PC-3 (cell line): ENCODE results near the gene CORO1C. TPM values are rescaled to one million over a fixed set of nuclear protein-coding genes. Genes with fewer than 3 reads are reported as not detected.

Experiments used
- ATAC-seq: fragments of 200-7000 bp; cut with Tn5 transposase; 2 replicates; pipeline ENCODE4 v1.9.1; 2020; ENCODE audit warnings: mild to moderate bottlenecking, moderate library complexity
- BruUV-seq: library from RNA; stranded (reverse); fragments of 400-500 nt; replicated peaks from 2 replicates; lab custom pipeline; 2021; lab: Mats Ljungman, UMichigan
- CTCF ChIA-PET: fragments of 300-600 bp; sonication (Branson Sonifier 250); formaldehyde crosslinking; loops from one replicate; lab custom pipeline; 2022; ENCODE audit warnings: antibody characterized with exemption; lab: Charles Lee
- POLR2A ChIA-PET: fragments of 300-600 bp; sonication (Branson Sonifier 250); formaldehyde crosslinking; loops from one replicate; lab custom pipeline; 2022; ENCODE audit warnings: antibody characterized with exemption; ENCODE audit not compliant: unreplicated experiment; lab: Charles Lee
- DNase-seq: peaks from one replicate; pipeline ENCODE4 v3.0.0-alpha.2; 2015
- H2AFZ ChIP-seq: fragments of 300-600 bp; sonication (generic); 2 replicates; pipeline ENCODE4 v1.6.0; 2016; ENCODE audit warnings: antibody characterized with exemption, low read length
- H3F3A ChIP-seq: fragments of 300-600 bp; sonication (generic); one replicate; pipeline ENCODE4 v1.6.0; 2017; ENCODE audit warnings: antibody characterized with exemption, low read length, control low read depth, mild to moderate bottlenecking; ENCODE audit not compliant: unreplicated experiment
- H3K27ac ChIP-seq: fragments of 300-600 bp; sonication (generic); 2 replicates; pipeline ENCODE4 v1.5.1; 2016; ENCODE audit warnings: mild to moderate bottlenecking, low read length
- H3K27me3 ChIP-seq: fragments of 300-600 bp; sonication (generic); 2 replicates; pipeline ENCODE4 v1.6.1; 2016; ENCODE audit warnings: low read length, mixed read lengths
- H3K36me3 ChIP-seq: fragments of 300-600 bp; sonication (generic); 2 replicates; pipeline ENCODE4 v1.6.1; 2016; ENCODE audit warnings: low read depth, mixed run types, low read length, mixed read lengths
- H3K4me1 ChIP-seq: fragments of 300-600 bp; sonication (generic); 2 replicates; pipeline ENCODE4 v1.5.1; 2016; ENCODE audit warnings: low read length; ENCODE audit not compliant: insufficient read depth
- H3K4me2 ChIP-seq: fragments of 300-600 bp; sonication (generic); 2 replicates; pipeline ENCODE4 v1.6.0; 2016; ENCODE audit warnings: low read length
- H3K4me3 ChIP-seq: fragments of 300-600 bp; sonication (generic); 2 replicates; pipeline ENCODE4 v1.5.1; 2016; ENCODE audit warnings: mild to moderate bottlenecking, low read length, mixed read lengths
- H3K79me2 ChIP-seq: fragments of 300-600 bp; sonication (generic); 2 replicates; pipeline ENCODE4 v1.6.1; 2017; ENCODE audit warnings: low read length, mixed read lengths
- H3K9ac ChIP-seq: fragments of 300-600 bp; sonication (generic); 2 replicates; pipeline ENCODE4 v1.6.0; 2016; ENCODE audit warnings: mild to moderate bottlenecking, low read length
- H3K9me2 ChIP-seq: fragments of 300-600 bp; sonication (generic); replicated peaks from 2 replicates; pipeline ENCODE4 v1.6.1; 2016; ENCODE audit warnings: mixed run types, low read length, mixed read lengths
- H3K9me3 ChIP-seq: fragments of 300-600 bp; sonication (generic); 2 replicates; pipeline ENCODE4 v1.6.1; 2016; ENCODE audit warnings: low read length, mixed read lengths
- H4K20me1 ChIP-seq: fragments of 300-600 bp; sonication (generic); 2 replicates; pipeline ENCODE4 v1.6.1; 2016; ENCODE audit warnings: low read length, mixed read lengths
- EZH2 ChIP-seq: fragments of 300-600 bp; sonication (generic); IDR thresholded peaks from one replicate; pipeline ENCODE4 v1.6.1; 2017; ENCODE audit warnings: antibody characterized with exemption, mild to moderate bottlenecking, low read length; ENCODE audit not compliant: unreplicated experiment
- EZH2phosphoT487 ChIP-seq: fragments of 300-600 bp; sonication (generic); IDR thresholded peaks from 2 replicates; pipeline ENCODE4 v1.6.1; 2018; ENCODE audit warnings: mild to moderate bottlenecking, antibody characterized with exemption, low read length, borderline replicate concordance
- intact Hi-C: fragments of 100-400 bp; cut with micrococcal nuclease; formaldehyde crosslinking; loops from 2 replicates; pipeline ENCODE4 v1.9.0; 2023
- total RNA-seq: library from RNA; depleted of rRNA; stranded (reverse); fragments of >200 nt; gene quantifications from 2 replicates; pipeline ENCODE4 v1.2.3, GENCODE V29; 2014
- TF ChIP-seq, protein P1 (sequence below): fragments of 300-600 bp; sonication (generic); conservative IDR thresholded peaks from 2 replicates; pipeline ENCODE4 v1.5.1; 2017; ENCODE audit warnings: antibody characterized with exemption, low read depth, mild to moderate bottlenecking, low read length

Gene CORO1C
- total RNA-seq, 1 experiment from 2014 or later, result 179 TPM

GRCh38 chr12:108689314-108690190, 41.8 kb downstream of the CORO1C start:
- ATAC-seq (no peak), DNase-seq (no peak)
- peaks cover 22% of the 10 kb centered on the region; the same call in 1 of the 2 replicates for H3K36me3 ChIP-seq
- no peak overlapping the region for H2AFZ ChIP-seq
- no peaks in the 10 kb centered on the region for H3K9me2 ChIP-seq
- peaks cover 58% of the 10 kb centered on the region for H3K4me1 ChIP-seq
- ChIA-PET POLR2A (no interaction called here), CTCF (no interaction called here)
- intact Hi-C loops, result loop anchor here (2.0 kb wide), 1 partner anchor 25 kb away; no protein-coding TSS in a partner anchor
- peaks cover 14% of the 10 kb centered on the region; the same call in 1 of the 2 replicates for H4K20me1 ChIP-seq
- TF ChIP-seq EZH2, result no peak
- TF ChIP-seq, protein P1, sequence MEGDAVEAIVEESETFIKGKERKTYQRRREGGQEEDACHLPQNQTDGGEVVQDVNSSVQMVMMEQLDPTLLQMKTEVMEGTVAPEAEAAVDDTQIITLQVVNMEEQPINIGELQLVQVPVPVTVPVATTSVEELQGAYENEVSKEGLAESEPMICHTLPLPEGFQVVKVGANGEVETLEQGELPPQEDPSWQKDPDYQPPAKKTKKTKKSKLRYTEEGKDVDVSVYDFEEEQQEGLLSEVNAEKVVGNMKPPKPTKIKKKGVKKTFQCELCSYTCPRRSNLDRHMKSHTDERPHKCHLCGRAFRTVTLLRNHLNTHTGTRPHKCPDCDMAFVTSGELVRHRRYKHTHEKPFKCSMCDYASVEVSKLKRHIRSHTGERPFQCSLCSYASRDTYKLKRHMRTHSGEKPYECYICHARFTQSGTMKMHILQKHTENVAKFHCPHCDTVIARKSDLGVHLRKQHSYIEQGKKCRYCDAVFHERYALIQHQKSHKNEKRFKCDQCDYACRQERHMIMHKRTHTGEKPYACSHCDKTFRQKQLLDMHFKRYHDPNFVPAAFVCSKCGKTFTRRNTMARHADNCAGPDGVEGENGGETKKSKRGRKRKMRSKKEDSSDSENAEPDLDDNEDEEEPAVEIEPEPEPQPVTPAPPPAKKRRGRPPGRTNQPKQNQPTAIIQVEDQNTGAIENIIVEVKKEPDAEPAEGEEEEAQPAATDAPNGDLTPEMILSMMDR, result no peak
- TF ChIP-seq EZH2phosphoT487, result no peak
- H3F3A ChIP-seq, result peaks cover 17% of the 10 kb centered on the region
- no peaks in the 10 kb centered on the region for H3K9me3 ChIP-seq
- no TSS peak for BruUV-seq
- no peak overlapping the region for H3K9ac ChIP-seq
- H3K4me2 ChIP-seq, result no peak overlapping the region
- H3K4me3 ChIP-seq, result no peak overlapping the region
- peak overlapping the region; percentile 89 for H3K27ac ChIP-seq
- H3K27me3 ChIP-seq, result no peaks in the 10 kb centered on the region
- peaks cover 91% of the 10 kb centered on the region for H3K79me2 ChIP-seq

DNA sequence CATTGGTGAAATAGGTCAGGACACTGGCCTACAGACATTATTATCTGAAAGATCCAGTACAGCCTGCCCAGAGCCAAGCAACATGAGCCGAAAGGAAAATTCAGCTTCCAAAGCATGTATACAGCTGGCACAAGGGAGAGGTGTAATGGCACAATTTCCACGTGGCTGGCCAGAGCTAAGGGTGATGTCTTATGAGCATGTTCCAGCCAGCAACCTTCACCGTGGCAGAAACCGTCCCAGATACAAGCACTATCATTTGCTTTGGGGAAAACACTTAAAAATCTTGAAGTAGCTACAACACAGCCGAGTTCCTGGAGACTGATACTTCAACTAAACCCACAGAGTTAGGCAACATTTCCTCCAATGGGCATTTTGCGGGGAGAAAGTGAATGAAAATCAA, 44.5 kb downstream of the CORO1C start:
- TF ChIP-seq EZH2 (no peak), EZH2phosphoT487 (no peak)
- TF ChIP-seq, protein P1, result no peak
- H3K27ac ChIP-seq, result no peak overlapping the region
- POLR2A ChIA-PET, result no interaction called here

More for the DNA sequence above, 44.5 kb downstream of the CORO1C start:
- peaks cover 33% of the 10 kb centered on the region for H3K4me1 ChIP-seq
- no peaks in the 10 kb centered on the region for H3K9me2 ChIP-seq
- H3K27me3 ChIP-seq, result no peaks in the 10 kb centered on the region
- CTCF ChIA-PET, result no interaction called here
- no peaks in the 10 kb centered on the region for H3K9me3 ChIP-seq
- H3F3A ChIP-seq, result peaks cover 11% of the 10 kb centered on the region
- no peak overlapping the region for H3K4me3 ChIP-seq
- intact Hi-C loops, result no loop called here
- peaks cover 27% of the 10 kb centered on the region for H4K20me1 ChIP-seq
- BruUV-seq, result no TSS peak
- H3K79me2 ChIP-seq, result peaks cover 92% of the 10 kb centered on the region
- ATAC-seq (no peak), DNase-seq (no peak)
- no peak overlapping the region for H3K9ac ChIP-seq
- H3K4me2 ChIP-seq, result no peak overlapping the region
- no peak overlapping the region for H2AFZ ChIP-seq
- H3K36me3 ChIP-seq, result peaks cover 14% of the 10 kb centered on the region; the same call in 1 of the 2 replicates
